Progenitor cell of endocrine pancreas (in vitro differentiated cells): ENCODE measurements around the gene HIC1. TPM values are rescaled to one million over a fixed set of nuclear protein-coding genes. Genes with fewer than 3 reads are reported as not detected.
"Not testable (repeated sequence)": the region's sequence is repeated elsewhere in the genome, so short reads cannot be mapped to it uniquely, and the experiment has no call there.

ENCODE experiments used
- DNase-seq: peaks from one replicate; pipeline ENCODE4 v3.0.0; 2021; ENCODE audit warnings: low spot score; ENCODE audit not compliant: unreplicated experiment
- H3K27ac Mint-ChIP-seq: 2 replicates; pipeline ENCODE4 v1.8.0; 2021; ENCODE audit warnings: mild to moderate bottlenecking, moderate library complexity, mixed read lengths
- H3K27me3 Mint-ChIP-seq: 2 replicates; pipeline ENCODE4 v1.8.0; 2021; ENCODE audit warnings: mixed read lengths
- H3K36me3 Mint-ChIP-seq: 2 replicates; pipeline ENCODE4 v1.8.0; 2022; ENCODE audit warnings: mixed read lengths; ENCODE audit not compliant: insufficient read depth
- H3K4me1 Mint-ChIP-seq: 2 replicates; pipeline ENCODE4 v1.8.0; 2021; ENCODE audit warnings: low read depth, mixed read lengths
- H3K4me3 Mint-ChIP-seq: 2 replicates; pipeline ENCODE4 v1.8.0; 2021; ENCODE audit warnings: low read depth, mild to moderate bottlenecking, moderate library complexity, mixed read lengths
- H3K9me3 Mint-ChIP-seq: 2 replicates; pipeline ENCODE4 v1.8.0; 2021; ENCODE audit warnings: low read depth, mixed read lengths
- CTCF ChIP-seq: fragments of 200-600 bp; sonication (generic); IDR thresholded peaks from one replicate; pipeline ENCODE4 v1.5.0; 2021; ENCODE audit warnings: antibody characterized with exemption, mild to moderate bottlenecking; ENCODE audit not compliant: unreplicated experiment
- total RNA-seq: library from RNA; stranded (reverse); gene quantifications from 2 replicates; pipeline ENCODE4 v1.2.1, GENCODE V29; 2021

Gene HIC1
- total RNA-seq, 1 donor from 2014 or later = 0.86 TPM

DNA sequence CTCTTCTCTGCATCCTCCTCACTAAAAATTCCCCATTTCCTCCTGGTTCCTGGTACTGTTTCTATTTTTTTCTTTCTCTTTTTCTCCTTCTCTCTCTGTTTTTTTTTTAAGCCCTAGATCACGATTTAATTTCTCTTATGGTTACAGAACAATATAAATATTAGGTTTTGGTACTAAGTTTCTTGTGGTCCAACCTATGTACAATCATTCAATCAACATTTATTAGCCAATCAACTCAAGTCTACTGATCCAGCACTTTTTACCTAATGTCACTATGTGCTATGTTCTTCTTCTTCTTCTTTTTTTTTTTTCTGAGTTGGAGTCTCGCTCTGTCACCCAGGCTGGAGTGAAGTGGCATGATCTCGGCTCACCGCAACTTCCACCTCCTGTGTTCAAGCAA lies 42.4 kb upstream of the HIC1 start:
- no peaks in the 10 kb centered on the region for H3K9me3 Mint-ChIP-seq
- H3K4me1 Mint-ChIP-seq = peaks cover 5% of the 10 kb centered on the region
- DNase-seq = no peak
- TF ChIP-seq CTCF = no peak
- H3K27me3 Mint-ChIP-seq = no peaks in the 10 kb centered on the region
- H3K36me3 Mint-ChIP-seq = peaks cover 10% of the 10 kb centered on the region
- H3K4me3 Mint-ChIP-seq = no peak overlapping the region
- H3K27ac Mint-ChIP-seq = no peak overlapping the region

- not testable (repeated sequence) for H3K27ac Mint-ChIP-seq, H3K27me3 Mint-ChIP-seq, H3K9me3 Mint-ChIP-seq, H3K4me3 Mint-ChIP-seq, H3K36me3 Mint-ChIP-seq, DNase-seq
- H3K4me1 Mint-ChIP-seq = peaks cover 13% of the 10 kb centered on the region
These were observed 41.5 kb upstream of the HIC1 start for GRCh38 chr17:2013220-2013993.

DNA sequence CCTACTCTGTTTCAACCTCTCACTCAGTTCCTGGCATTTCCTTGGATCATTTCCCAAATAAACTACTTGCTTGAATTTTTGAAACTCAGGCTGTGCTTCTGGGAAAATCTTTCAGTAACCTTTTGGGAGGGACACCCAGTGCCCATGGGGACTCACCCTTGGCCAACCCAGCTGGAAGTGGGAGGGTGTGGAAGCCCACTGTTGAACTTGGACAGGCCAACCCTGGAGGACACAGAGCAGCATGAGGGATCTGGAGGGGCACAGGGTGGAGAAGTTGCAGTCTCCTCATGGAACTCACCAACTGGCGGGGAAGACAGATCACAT lies 40.9 kb upstream of the HIC1 start:
- Mint-ChIP-seq H3K27me3 (peaks cover 6% of the 10 kb centered on the region), H3K9me3 (no peaks in the 10 kb centered on the region), H3K27ac (no peak overlapping the region), H3K4me3 (no peak overlapping the region), H3K4me1 (peaks cover 13% of the 10 kb centered on the region), H3K36me3 (peaks cover 10% of the 10 kb centered on the region)
- no peak for DNase-seq
- TF ChIP-seq CTCF = no peak

DNA sequence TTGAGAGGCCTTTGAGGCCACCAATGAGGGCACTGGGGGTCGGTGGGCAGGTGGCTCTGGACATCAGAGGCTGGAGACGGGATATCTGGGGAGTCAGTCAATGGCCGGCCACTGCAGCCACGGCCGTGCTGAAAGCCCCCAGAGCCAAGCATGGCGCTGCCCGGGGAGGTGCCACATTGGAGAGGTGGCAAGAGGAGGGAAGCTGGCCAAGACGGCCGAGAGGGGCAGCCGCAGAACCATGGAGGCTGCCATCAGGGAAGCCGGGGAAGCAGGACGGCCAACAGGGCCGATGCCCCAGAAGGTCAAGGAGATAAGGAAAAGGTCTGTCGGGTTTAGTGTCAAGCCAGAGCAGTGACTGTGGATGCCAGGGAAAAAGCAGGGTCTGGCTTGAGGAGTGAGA lies 39.6 kb upstream of the HIC1 start:
- DNase-seq = no peak
- Mint-ChIP-seq H3K9me3 (no peaks in the 10 kb centered on the region), H3K4me1 (peaks cover 17% of the 10 kb centered on the region), H3K27ac (no peak overlapping the region), H3K4me3 (no peak overlapping the region), H3K36me3 (peaks cover 10% of the 10 kb centered on the region), H3K27me3 (peaks cover 18% of the 10 kb centered on the region)
- TF ChIP-seq CTCF = no peak

DNA sequence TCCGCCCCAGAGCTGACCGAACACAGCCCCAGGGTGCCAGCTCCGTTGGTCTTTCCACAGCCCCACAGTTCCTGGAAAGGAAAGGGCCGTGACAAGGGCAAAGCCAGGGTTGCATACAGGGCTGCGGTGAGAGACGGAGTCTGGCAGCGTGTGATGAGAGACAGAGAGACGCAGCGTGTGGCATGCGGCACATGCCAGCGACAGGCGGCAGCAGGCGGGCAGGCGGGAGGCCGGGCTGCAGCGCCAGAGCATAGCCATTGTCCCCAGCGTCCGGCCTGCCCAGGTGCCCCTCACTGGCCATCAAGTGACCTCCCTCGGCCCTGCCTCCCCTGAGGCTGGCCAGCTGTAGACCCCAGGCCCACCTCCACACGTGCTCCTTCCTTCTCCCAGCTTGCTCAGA lies 38.4 kb upstream of the HIC1 start:
- Mint-ChIP-seq H3K4me1 (peaks cover 15% of the 10 kb centered on the region), H3K9me3 (no peaks in the 10 kb centered on the region), H3K4me3 (no peak overlapping the region), H3K36me3 (peaks cover 10% of the 10 kb centered on the region), H3K27ac (no peak overlapping the region), H3K27me3 (peaks cover 22% of the 10 kb centered on the region)
- TF ChIP-seq CTCF = no peak
- no peak for DNase-seq

- Mint-ChIP-seq H3K27ac (no peak overlapping the region), H3K27me3 (peaks cover 22% of the 10 kb centered on the region), H3K36me3 (peaks cover 9% of the 10 kb centered on the region), H3K9me3 (no peaks in the 10 kb centered on the region), H3K4me1 (peaks cover 15% of the 10 kb centered on the region), H3K4me3 (no peak overlapping the region)
- no peak for TF ChIP-seq CTCF
- no peak for DNase-seq
These were observed 37.5 kb upstream of the HIC1 start for GRCh38 chr17:2017274-2017941.
